ENCODE measurements around the gene PPP1R37.

Gene PPP1R37

DNA sequence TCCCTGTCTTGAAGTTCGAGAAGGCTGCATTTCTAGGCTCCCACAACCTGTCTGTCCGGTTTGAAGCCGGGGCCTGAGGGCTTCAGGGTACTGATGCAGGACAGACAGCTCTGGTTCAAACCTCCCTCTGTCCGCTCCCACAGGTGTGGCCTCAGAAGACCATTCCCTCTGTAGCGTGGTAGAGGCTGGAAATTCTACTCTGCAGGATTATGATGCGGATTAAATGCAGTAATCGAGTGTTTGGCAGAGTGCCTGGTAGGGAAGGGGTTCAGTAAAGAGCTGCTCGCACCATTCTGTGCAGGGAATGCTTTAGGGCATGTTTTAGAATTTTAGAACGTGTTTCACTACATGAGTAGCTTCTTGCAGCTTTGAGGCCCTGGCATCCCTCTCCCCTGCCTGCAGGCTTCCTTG lies 30.5 kb downstream of the PPP1R37 start:
- Histone ChIP-seq H3K9ac (no peak overlapping the region), H3K4me2 (ENCODE audit: low read length) (no peak overlapping the region), H3K9me3 (ENCODE audit: control insufficient read depth, low read length) (no peaks in the 10 kb centered on the region), H3K27ac (no peak overlapping the region), H3K36me3 (ENCODE audit: control insufficient read depth, insufficient read depth, low read length) (no peaks in the 10 kb centered on the region), H2AFZ (no peak overlapping the region), H3K27me3 (ENCODE audit: control insufficient read depth, insufficient read depth, low read length) (no peaks in the 10 kb centered on the region), H3K79me2 (peaks cover 55% of the 10 kb centered on the region), H3K4me3 (ENCODE audit: low read depth, low read length) (no peak overlapping the region), H3K4me1 (peaks cover 3% of the 10 kb centered on the region)
- no peak for TF ChIP-seq CTCF (IDR thresholded peaks at IDR 0.05)

DNA sequence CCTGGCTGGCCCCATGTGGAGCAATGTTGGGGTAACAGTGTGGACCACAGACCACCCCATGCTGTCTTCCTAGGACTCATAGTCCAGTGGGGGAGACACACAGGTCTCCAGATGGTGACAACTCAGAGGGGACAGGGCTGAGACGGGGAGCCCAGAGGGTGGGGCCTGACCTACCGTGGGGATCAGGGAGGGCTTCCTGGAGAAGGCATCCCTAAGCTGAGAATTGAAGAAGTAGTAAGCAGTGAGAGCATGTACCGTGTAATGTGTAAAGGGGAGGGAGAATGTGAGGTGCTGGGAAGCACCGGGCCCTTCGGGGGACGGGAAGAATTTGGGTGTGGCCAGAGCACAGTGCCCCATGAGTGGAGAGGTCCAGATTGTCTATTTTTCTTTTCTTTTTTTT lies 31.0 kb downstream of the PPP1R37 start:
- no peak overlapping the region for H3K9ac ChIP-seq
- H3K4me1 ChIP-seq: peaks cover 3% of the 10 kb centered on the region
- no peak overlapping the region for H3K4me3 ChIP-seq (ENCODE audit: low read depth, low read length)
- H3K79me2 ChIP-seq: peaks cover 51% of the 10 kb centered on the region
- no peaks in the 10 kb centered on the region for H3K36me3 ChIP-seq (ENCODE audit: control insufficient read depth, insufficient read depth, low read length)
- no peak overlapping the region for H3K4me2 ChIP-seq (ENCODE audit: low read length)
- no peak overlapping the region for H2AFZ ChIP-seq
- no peaks in the 10 kb centered on the region for H3K27me3 ChIP-seq (ENCODE audit: control insufficient read depth, insufficient read depth, low read length)
- TF ChIP-seq CTCF (IDR thresholded peaks at IDR 0.05): no peak
- H3K9me3 ChIP-seq (ENCODE audit: control insufficient read depth, low read length): no peaks in the 10 kb centered on the region
- no peak overlapping the region for H3K27ac ChIP-seq

- Histone ChIP-seq H3K36me3 (ENCODE audit: control insufficient read depth, insufficient read depth, low read length) (no peaks in the 10 kb centered on the region), H3K27ac (no peak overlapping the region), H3K4me1 (peaks cover 3% of the 10 kb centered on the region), H3K9me3 (ENCODE audit: control insufficient read depth, low read length) (no peaks in the 10 kb centered on the region), H3K27me3 (ENCODE audit: control insufficient read depth, insufficient read depth, low read length) (no peaks in the 10 kb centered on the region), H3K4me3 (ENCODE audit: low read depth, low read length) (no peak overlapping the region), H3K79me2 (peaks cover 40% of the 10 kb centered on the region), H2AFZ (no peak overlapping the region), H3K9ac (no peak overlapping the region), H3K4me2 (ENCODE audit: low read length) (no peak overlapping the region)
- TF ChIP-seq CTCF (IDR thresholded peaks at IDR 0.05): no peak
These were observed 32.4 kb downstream of the PPP1R37 start for GRCh38 chr19:45125360-45125759.

GRCh38 chr19:45125975-45126493 lies 33.1 kb downstream of the PPP1R37 start:
- peaks cover 3% of the 10 kb centered on the region for H3K4me1 ChIP-seq
- no peaks in the 10 kb centered on the region for H3K27me3 ChIP-seq (ENCODE audit: control insufficient read depth, insufficient read depth, low read length)
- H3K27ac ChIP-seq: no peak overlapping the region
- no peak overlapping the region for H3K4me3 ChIP-seq (ENCODE audit: low read depth, low read length)
- no peak overlapping the region for H3K4me2 ChIP-seq (ENCODE audit: low read length)
- H2AFZ ChIP-seq: no peak overlapping the region
- H3K36me3 ChIP-seq (ENCODE audit: control insufficient read depth, insufficient read depth, low read length): no peaks in the 10 kb centered on the region
- no peaks in the 10 kb centered on the region for H3K9me3 ChIP-seq (ENCODE audit: control insufficient read depth, low read length)
- TF ChIP-seq CTCF (IDR thresholded peaks at IDR 0.05): peak; percentile 78
- peaks cover 36% of the 10 kb centered on the region for H3K79me2 ChIP-seq
- no peak overlapping the region for H3K9ac ChIP-seq

- Histone ChIP-seq H2AFZ (no peak overlapping the region), H3K9ac (no peak overlapping the region), H3K27me3 (ENCODE audit: control insufficient read depth, insufficient read depth, low read length) (no peaks in the 10 kb centered on the region), H3K4me2 (ENCODE audit: low read length) (no peak overlapping the region), H3K79me2 (peaks cover 30% of the 10 kb centered on the region), H3K9me3 (ENCODE audit: control insufficient read depth, low read length) (no peaks in the 10 kb centered on the region), H3K36me3 (ENCODE audit: control insufficient read depth, insufficient read depth, low read length) (no peaks in the 10 kb centered on the region), H3K4me3 (ENCODE audit: low read depth, low read length) (no peak overlapping the region), H3K4me1 (peaks cover 3% of the 10 kb centered on the region), H3K27ac (no peak overlapping the region)
- no peak for TF ChIP-seq CTCF (IDR thresholded peaks at IDR 0.05)
These were observed 33.7 kb downstream of the PPP1R37 start for GRCh38 chr19:45126654-45127053.

All from parathyroid adenoma (tissue), 2 donors.